NCI-H524 (cell line): ENCODE data around the gene BEGAIN.
A peak's percentile ranks its signal among the peaks of the same experiment; 100 is the strongest.

ENCODE experiments used
- DNase-seq, 2 experiments: peaks; one replicate each; lab custom pipeline; 2025; lab: John Stamatoyannopoulos, UW

Gene BEGAIN, protein sequence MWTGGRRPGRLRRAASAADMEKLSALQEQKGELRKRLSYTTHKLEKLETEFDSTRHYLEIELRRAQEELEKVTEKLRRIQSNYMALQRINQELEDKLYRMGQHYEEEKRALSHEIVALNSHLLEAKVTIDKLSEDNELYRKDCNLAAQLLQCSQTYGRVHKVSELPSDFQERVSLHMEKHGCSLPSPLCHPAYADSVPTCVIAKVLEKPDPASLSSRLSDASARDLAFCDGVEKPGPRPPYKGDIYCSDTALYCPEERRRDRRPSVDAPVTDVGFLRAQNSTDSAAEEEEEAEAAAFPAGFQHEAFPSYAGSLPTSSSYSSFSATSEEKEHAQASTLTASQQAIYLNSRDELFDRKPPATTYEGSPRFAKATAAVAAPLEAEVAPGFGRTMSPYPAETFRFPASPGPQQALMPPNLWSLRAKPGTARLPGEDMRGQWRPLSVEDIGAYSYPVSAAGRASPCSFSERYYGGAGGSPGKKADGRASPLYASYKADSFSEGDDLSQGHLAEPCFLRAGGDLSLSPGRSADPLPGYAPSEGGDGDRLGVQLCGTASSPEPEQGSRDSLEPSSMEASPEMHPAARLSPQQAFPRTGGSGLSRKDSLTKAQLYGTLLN

DNA sequence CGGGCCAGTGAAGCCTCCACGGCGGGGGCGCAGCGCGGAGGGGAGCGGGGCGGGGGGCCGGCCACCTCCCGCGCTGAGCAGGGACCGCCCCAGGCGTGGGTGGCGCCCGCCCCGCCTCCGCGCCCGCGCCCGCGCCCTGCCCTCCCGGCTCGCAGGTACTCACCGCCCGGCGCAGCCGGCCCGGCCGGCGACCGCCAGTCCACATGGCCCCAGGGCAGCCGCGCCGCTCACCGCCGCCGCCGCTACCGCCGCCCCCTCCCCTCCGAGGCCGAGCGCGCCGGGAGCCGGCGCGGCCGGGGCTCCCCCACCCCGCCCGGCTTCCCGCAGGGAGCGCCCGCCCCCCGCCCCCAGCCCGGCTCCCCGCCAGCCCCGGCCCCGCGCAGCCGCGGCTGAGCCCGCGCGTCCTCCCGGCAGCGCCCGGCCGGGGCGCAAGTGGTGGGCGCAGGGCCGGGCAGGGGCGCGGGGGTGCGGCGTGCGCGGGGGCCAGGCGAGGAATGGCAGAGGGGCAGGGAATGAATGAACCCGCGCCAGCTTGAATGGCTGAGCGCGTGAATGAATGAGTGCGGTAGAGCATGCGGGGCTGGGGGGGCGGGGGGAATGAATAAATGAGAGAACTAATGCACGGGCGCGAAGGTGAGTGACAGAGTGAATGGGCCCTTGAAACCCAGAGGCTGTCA, at the start of gene BEGAIN:
Gene BEGAIN, minus strand, starts transcription at position 332 of the 677 bp plus-strand sequence. Its CDS starts 127 bp downstream, at position 205.
- DNase-seq = peak in 1 of 2 experiments; percentile 77

DNA sequence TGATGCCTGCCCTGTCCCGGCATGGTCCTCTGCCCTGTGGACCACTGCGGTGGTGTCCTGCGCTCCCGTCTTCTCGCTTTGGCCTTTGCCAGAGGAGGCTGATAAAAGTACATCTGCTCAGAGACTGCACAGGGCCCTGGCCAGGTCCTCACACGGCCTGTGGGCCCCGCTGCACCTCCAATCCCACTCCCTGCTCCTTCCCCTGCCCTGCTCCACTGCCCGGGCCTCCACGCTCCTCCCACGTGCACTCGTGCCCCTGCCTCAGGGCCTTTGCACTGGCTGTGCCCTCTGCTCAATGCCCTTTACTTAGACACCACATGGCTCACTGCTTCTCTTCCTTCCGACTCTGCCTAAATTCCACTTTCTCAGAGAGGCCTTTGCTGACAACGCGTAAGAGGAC, 49.3 kb upstream of the BEGAIN start:
- no peak for DNase-seq

DNA sequence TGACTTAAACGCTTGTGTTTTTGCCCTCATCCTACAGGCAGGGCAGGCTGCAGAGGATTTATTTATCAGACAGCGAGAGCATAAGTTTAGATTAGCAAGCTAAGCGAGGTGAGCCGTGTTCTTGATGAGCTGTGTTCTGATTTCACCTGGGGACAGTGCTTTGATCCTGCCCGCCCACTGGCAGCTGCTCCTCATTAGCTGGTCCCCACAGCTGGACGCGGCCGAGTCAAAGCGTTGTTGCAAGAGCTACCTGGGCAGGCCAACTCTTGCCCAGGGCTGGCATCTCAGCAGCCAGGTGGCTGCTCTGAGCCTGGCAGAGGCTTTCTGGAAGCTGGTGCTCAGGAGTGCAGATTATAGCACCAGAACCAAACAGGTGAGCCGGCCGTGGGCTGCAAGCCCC, 46.8 kb upstream of the BEGAIN start:
- no peak for DNase-seq

DNA sequence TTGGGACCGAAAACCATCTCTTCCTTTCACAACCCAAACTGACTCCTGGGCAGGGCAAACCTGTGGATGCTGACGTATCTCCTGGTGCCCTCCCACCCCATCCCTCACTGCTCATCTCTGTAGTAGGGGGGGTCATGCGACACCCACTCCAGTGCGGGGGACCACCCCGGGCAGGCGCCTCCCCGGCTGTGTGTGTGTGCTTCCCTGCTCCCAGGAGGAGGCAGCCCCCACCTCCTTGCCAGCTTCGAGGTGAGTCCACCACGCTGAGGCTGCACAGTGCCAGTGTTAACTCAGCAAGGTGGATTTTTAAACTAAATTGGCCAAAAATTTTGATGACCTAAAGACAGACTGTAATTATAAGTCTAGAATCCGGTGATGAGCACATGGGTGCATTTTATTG, 46.2 kb upstream of the BEGAIN start:
- no peak for DNase-seq

DNA sequence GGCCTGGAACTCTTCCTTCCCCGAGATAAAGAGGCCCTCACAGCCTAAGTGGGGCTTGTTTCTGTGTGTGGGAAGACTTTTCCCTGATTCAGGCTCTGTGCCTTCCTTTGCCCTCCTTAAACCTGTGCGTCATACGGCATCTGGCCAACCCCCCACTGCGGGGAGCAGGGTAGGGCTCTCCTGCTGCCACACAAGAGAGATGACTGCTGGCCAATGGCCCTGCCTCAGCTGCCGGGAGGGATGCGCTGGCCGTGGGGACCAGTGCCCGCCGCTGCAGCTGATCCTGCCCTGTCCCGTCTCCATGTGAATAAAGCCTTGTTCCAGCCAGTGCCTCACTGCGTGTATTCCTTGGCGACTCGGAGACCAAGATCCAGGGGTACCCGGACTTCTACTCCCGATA, 42.5 kb upstream of the BEGAIN start:
- peak in 1 of 2 experiments; percentile 57 for DNase-seq

DNA sequence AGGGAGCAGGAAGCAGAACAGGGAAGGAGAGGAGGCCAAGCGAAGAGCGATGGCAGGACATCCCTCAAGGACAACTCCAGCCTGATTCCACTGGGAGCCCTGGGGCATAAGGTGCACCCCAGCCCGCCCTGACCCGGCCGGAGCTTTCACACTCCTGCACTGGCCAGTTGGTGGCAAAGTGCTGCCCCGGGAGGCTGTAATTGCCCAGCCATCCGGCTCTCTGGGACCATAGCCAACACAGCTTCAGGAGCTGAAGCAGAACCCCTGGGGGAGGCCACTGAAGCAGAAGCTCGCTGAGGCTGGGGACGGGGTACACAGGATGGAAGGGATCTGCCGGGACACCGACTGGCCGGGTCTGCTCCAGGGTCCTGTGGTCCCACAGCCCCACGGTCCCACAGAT, 41.9 kb upstream of the BEGAIN start:
- DNase-seq = no peak

DNA sequence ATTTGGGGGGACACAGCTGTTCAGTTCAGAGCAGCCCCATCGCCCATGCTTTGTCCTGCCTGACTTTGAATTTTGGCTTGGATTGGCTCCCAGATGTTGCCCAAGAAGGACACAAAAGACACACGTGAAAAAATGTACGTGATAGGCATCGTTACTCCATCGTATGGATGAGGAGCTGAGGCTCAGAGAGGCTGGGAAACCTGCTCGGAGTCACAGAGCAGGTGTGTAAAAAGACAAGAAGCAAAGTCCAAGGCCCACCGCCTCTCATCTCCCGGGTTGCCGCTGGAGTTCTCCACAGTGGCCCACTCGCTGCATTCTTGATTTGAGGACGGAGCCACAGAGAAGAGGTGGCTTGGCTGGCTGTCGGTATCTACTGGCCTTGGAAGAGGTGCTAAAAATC, 41.0 kb upstream of the BEGAIN start:
- DNase-seq = no peak

DNA sequence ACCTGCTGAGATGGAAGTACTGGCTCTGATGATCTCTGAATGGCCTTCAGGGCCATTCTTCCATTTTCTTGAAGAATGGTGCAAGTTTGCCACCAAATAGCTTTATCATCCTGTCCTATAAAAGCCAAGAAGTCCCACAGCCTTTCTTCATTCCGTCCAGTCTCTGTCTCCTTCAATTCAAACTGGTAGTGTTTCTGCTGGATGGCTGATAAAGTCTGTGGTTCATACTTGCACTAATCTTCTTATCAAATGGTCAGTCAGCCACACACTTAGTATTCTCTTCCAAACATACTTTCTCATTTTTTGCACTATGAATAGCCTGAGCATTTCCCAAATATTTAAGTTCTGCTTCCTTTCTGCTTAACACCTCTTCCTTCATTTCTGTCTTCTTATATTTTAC, 39.4 kb upstream of the BEGAIN start:
- DNase-seq = no peak

DNA sequence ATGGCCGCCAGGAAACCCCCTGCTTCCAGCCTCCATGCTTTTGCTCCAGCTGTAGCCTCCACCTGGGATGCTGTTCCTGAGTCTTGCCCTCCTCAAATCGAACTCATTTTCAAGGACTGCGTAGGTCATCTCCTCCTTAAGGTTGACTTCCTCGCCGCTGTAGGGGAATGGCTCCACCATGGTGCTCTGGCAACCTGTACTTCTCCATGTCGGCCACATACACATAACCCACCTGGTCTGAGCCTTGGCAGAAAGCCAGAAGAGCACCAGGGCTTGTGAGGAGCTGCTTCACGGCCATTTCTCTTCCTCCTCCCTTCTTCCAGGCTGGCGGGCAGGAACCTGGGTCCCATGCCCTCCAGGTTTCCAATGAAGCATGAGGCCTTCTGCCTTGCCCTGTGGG, 36.7 kb upstream of the BEGAIN start:
- no peak for DNase-seq

DNA sequence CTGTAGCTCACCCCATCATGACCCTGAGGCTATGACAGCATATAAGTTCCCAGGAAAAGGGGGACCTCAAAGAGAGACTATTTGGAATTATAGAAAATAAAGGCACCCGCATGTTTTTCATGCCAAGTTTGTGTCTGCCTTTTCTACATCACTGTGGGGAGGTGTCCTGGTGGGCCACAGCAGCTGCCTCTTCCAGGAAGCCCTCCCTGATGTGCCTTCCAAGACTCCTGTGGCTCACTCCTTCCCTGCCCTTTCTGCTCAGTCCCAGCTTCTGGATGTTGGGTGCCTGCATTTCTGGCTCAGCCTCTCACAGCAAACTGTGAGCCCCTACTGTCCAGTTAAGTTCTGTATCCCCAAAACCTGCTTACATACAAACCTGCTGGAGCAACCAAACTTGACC, 36.3 kb upstream of the BEGAIN start:
- no peak for DNase-seq

DNA sequence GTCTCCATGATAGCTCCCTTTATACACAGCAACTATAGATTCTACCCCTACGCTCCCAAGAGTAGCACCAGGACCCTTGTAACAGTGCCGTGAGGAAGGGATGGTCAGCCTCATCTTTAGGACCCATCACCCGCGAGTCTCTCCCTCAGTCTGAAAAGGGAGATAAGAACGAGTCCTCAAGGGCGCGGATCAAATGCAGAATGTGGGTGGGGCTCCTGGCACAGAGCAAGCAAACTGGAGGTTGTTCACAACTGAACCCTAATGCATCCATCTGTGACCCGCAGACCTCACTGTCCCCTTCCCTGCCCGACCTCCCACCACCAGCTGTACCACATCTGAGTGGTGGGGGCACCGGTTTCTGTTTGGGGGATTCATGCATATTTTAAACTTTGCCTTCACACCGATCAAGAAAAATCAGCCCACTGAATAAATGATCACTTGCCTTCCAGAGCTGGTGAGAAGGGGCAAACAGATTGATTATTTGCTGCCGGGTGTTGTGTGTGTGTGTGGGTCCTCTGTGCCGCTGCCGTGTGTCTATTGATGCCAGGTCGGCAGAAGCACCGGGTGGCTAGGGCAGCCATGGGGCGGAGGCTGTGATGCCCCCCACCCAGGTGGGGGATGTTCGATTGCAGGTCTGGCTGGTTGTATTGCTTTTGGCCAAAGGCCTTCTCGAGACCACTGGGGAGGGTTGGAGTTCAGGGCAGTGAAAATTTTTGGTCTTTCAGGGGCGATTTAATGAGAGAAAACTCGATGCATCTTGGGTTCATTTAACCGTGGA, 35.7 kb upstream of the BEGAIN start:
- DNase-seq = no peak

DNA sequence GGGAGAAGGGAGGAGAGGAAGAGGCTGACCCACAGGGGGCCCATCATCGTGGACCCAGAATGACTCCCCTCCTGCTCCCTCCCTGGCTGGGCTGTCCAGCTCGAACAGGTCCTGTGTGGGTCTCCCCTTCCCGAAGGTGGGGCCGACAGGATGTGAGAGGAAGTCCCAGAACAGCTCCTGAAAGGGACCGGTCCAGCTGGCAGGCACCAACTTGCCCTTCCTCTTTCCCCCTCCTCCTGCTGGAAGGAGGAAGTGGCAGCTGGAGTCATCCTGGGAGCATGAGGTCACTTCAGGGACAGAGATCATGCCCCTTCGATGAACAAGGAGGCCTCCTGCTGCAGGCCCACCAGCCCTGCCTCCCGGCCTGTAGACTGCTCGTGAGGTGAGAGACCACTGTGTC, 35.0 kb upstream of the BEGAIN start:
- no peak for DNase-seq

DNA sequence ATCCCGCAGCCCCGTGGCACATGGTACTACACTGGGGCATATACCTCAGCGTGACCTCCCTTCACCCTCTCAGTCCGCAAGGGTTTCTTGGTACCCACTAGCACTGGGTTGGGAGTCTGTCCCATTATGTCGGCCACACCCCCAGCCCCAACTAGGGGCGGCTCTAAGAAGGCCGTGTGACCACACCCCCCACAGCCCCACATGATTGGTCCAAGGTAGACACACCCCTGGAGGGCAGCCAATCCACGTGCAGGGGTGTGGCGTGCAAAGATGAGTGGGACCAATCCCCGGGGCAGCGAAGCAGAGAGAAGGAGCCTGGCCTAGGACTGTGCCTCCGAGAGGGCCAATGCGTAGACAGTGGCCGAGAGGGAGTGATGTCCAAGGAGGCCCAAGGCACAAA, 34.6 kb upstream of the BEGAIN start:
- DNase-seq = no peak

DNA sequence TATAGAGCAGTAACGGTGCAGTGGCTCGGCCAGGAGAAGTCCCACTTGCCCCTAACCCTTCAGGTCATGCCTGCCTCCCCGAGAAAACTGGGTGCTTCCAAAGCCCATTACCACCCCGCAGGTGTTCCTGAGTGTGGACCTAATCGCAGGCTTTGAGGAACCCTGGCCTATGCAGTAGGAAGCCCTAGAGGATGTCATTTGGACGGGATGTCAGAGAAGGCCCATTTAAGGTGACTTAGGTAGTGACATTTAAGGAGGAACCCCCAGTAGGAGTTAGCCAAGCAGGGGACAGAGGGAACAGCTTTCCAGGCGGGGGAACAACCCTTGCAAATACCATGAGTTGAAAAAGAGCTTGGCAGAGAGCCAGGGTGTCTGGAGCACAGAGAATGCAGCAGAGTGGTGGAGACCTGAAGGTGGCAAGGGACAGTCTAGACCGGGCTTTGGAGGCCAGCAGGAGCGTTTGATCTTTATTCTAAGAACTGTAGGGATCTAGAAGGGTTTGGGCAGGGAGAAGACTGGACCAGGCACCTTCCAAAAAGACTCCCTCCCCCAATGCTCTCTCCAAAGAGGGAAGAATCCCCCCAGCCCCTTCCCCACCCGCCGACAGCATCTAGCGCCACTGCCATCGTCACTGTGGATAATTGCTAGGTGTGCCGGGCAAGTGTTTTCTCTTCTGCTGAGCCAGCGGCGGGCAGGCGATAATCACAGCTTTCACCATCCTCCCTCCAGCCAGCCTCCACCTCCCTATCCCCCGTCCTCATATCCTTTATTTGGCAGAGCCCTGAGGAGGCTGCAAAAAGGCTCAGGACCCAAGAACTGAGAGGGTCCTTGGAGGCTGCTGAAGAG, 33.3 kb upstream of the BEGAIN start:
- no peak for DNase-seq

DNA sequence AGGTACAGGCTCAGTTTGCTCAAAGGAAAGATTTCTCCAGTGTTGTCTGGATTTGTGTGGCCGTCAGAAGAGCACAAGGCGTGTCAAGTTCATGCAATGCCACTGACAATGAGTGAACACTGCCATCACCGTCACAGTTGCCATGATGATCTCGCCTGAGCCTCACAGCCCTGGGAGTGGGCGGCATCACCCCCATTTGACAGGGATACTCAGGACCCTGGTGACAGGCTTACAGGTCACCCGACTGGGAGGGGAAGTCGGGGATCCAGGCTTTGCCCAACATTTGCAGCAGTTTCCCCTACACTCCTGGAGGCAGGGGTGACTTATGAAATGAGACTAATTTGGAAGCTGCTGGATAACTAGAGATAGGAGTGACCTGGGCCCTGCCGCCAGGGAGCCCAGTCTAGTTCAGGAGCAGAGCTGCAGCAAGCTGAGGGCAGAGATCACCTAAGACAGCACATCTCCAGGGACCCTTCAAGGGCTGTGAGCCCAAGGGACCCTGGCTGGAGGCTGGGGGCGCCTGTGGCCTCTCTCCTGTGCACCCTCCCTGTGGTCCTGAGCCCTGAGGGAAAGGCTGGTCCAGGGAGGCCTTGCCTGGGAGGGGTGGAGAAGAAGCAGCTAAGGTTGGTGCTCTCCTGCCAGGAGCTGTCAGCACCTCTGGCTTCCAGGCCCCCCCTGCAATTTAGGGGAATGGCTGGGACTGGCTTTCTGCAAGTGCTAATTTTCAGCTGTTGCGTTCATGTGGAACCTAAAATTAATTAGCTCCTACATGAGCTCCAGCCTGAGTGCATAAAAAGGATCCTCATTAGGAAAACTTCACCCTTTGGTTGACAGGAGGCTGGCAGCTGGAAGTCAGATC, 32.4 kb upstream of the BEGAIN start:
- DNase-seq = no peak

DNA sequence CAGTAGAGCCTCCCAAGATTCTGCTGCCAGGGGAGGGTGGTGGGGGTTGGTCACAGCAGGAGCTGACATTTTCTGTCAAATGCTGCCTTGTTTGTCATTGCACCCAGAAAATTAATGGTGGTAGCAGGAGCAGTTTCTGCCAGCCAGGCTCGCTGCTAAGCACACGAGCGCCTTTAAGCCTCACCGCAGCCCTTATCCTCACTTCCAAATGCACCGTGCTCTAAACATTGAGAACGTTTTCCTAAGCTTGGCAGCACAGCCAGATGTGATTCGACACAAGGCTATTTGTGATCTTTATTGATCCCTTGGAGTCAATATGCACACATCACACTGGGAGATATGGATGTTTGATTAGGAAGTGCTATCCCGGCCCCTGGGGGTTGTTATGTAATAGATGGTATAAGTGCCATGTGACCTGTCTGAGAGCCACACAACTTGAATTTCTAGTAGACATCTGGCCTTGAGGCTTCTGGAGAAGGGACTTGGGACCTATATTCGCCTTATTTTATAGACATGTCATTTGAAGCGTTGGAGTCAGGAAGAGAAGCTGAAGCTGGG, 31.6 kb upstream of the BEGAIN start:
- DNase-seq = peak in 1 of 2 experiments; percentile 15

DNA sequence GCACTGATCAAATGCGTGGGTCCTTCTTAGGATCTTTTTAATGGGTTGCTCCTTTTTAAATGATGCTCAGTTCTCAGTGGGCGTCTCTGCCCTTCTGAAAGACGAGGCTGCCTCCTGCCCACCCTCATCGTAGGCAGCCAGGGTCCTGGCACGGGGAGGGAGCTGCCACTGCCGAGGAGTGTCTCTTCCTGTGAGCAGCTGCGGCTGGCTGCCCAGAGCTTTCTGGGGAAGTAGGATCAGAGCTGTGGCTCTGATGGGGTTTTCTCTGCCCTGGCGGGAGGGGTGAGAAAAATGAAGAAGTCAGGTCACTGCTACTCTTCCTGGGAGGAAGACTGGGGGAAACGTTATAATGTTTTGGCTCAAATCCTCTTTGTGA, 31.1 kb upstream of the BEGAIN start:
- no peak for DNase-seq

DNA sequence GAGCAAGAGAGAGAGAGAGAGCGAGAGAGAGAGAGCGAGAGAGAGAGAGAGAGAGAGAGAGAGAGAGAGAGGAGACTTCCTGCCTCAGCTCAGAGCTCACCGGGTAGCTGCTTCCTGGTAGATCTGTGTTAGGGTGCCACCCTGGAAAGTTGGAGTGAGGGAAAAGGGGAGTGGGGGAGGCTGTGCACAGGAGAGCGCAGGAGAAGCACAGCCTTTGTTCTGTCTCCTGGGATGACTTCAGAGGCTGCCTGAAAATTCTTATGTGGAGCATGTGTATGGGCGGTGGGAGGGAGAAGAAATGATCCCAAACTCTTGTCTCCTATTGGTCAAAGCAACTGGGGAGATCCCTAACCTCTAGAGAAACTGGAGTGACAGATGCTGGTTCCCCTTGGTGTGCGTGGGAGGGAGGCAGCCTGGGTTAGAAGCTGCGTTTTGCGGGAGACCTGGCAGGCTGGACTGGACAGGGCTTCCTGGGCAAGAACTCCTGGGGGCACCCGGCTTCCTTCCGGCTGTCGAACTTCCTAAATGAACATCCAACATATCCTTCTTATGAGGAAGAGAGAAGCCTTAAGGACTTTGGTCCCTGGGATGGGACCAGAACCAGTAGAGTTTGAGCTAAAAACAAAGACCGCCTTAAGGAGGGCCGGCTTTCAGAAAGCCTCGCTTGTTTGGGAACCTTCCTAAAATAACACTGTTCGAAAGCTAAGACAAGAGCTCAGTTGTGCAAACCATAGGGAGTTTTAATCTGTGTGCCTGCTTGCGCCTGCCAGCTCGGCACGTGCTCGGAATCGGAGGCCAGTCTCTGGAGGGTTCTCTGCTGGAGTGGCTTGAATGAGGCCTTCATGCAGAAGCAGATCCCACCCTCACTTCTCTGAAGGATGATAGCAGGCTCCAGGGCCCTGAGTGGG, 30.4 kb upstream of the BEGAIN start:
- peak in 1 of 2 experiments; percentile 63 for DNase-seq

DNA sequence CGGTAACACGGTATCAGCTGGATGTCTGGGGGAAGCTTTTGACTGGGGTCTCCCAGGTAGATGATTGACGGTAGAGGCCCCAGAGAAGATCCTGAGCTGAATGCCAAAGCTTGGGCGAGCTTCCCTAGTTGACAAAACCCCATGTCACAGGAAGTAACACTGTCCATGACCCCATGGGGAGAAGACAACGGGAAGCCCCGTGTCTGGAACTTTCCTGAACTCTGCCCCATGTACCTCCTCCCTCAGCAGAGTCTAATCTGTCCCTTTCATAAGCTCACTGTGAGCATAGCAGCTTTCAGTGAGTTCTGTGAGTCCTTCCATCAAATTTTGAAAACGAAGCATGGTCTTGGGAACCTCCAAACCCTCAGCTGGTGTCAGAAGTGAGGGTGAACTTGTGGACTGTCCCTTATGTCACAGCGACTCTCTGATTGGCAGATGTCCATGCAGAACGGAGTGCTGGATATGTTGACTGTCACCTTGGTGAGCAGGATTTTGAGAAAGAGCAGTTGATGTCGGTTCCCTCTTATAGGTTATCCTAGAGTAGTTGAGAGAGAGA, 29.7 kb upstream of the BEGAIN start:
- DNase-seq = no peak
